ENCODE data around the gene OR10X1.

Gene OR10X1, protein sequence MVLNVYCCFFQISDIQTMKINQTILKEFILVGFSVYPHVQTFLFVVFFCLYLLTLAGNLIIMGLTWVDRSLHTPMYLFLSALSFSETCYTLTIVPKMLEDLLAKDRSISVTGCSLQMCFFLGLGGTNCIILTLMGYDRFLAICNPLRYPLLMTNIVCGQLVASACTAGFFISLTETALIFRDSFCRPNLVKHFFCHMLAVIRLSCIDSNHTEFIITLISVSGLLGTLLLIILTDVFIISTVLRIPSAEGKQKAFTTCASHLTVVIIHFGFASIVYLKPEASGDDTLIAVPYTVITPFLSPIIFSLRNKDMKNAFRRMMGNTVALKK

DNA sequence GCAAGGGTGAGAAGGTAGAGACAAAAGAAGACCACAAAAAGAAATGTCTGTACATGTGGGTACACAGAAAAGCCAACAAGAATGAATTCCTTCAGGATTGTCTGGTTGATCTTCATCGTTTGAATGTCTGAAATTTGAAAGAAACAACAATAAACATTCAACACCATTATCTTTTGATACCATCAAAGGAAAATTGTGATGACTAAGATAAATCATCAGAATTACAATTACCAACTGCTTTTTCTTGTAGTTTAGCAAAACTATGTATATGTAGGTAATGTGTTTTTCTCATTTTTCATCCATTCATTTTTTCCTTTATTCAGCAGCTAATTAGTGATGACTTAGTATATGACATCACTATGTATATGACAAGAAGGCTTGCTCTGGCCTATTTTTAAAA is at the start of gene OR10X1:
TSS of gene OR10X1 (minus strand) at position 167 of the 400 bp plus-strand sequence. CDS start at position 167, 0 bp downstream.
- DNase-seq = no peak

DNA sequence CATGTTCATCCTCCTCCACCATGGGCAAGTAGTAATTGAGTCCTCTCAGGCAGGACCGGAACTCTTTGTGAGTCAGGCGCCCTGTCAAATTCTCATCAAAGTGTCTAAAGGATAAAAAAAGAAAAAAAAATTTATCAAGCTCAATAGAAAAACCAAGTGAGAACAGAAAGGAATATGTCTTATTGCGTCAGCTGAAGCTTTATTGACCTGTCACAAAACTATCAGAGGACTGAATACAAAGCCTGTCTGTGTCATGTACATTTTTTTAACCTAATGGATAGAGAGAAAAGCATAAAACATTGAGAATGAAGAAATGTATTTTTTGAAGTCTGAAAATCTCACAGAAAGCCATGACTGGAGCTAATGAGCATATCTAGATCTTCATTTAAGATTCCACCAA is 34.1 kb upstream of the OR10X1 start:
- DNase-seq = no peak

DNA sequence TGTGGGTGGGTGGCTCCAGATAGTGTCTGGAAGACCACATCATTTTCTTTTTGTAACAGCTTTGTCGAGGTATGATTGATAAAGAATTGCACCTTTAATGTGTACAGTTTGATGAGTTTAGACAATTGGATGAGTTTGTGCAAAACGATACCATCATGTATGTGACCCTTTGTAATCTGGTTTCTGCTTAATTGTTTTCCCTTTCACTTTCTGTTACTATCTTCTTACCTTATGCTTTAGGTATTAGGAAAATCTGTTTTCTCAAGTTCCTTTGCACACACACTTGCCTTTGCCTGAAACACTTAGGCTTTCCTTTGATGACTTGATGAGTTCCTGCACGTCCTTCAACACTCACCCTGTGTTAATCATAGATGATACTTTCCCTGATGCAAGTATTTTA is 32.2 kb upstream of the OR10X1 start:
- DNase-seq = no peak

DNA sequence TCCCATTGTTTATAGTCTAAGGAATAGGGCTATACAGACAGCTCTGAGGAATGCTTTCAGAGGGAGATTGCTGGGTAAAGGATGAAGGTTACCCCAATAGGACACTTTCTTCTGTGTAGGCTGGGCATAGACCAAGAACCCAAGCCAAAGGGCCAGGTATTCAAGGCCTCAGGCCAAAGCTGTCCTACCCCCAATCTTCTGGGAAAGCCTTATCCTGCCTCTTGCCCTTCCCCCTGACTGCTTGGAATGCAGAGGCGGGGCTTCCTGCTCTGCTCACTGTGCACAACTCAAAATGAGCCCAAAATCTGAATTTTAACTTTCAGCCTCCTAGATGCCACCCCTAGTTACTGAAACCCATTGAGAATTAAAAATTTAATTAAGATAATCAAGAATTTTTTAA is 27.6 kb upstream of the OR10X1 start:
- no peak for DNase-seq

DNA sequence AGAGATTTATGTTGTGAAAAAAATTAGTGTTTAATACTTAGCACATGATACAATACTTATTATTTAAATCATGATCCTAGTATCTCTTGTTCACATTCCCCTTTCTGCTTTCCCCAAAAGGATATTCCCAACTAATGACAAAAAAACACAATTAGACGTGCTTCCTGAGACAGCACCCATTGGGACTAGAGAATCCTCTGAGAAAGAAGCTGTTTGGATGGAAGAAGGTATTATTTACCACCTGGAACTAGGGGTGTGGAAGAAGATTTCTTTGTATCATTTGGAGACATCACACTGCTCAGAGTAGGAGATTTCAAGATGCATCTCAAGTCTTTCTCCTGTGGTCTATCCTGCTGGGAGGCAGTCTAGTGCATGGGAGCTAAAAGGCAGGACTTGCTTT is 25.3 kb upstream of the OR10X1 start, which contains the start of gene OR10Z1:
TSS of gene OR10Z1 (plus strand) at position 301 of the 400 bp plus-strand sequence. CDS start 1,171 bp downstream, outside the sequence.
- no peak for DNase-seq

DNA sequence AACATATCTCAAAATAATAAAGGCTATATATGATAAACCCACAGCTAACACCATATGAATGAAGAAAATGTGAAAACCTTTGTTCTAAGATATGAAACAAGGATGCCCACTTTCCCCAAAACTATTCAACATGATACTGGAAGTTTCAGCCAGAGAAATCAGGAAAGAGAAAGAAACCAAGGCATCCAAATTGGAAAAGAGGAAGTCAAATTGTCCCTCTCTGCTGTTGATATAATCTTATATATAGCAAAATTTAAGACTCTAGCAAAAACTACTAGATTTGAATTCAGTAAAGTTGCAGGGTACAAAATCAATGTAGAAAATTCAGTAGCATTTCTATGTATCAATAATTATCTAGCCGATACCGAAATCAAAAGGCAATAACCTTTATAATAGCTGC is 21.0 kb upstream of the OR10X1 start:
- DNase-seq = no peak

DNA sequence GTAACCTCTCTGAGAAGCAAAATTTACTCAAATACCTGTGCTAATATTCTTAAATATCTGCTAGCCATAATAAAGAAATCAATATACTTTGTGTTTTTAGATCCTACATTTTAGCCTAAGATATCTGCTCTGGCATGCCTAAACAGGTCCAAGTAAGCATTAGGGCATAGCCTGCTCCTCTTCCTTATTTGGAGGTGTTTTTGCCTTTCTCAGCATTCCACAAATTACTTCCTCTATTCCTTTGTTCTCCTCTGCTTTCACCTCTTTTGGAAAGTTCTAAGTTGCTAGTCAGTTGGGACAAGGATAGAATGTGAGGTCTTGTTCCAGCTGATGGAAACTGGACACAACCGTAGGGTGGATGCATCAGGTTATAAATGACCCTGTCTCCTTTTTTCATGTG is 7.2 kb upstream of the OR10X1 start:
- DNase-seq = no peak

DNA sequence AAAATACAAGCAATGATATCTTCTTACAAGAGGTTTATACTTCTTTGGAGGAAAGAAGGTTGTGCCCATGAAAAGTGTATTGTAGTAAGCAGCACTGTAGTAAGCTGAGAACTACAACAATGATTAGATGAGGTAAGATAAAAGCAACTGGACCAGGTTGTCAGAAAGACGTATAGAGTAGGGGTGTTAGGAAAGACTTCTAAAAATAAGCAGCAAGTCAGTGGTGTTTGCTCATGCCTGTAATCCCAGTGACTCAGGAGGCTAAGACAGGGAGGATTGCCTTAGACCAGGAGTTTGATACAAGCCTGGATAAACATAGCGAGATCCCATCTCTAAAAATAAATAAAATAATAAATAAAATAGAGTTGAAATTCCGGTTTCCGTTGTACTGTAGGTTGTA is 4.3 kb upstream of the OR10X1 start:
- DNase-seq = no peak

DNA sequence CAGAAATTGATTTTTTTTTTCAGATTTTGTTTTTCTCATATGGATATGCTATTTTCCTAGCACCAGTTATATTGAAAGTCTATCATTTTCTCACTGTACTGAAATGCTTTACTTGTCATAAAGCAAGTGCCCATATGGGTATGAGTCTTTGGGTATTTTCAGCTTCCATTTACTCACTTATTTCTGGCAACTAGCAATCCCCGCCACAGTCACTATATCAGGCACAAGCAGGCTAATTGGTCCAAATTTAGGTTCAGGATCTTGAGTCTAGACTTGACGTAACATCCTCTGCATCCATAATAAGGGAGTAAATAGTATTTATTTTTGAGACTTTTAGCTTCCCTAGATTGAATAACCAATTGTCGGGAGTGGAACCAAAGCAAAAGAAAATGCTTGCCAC is 2.1 kb downstream of the OR10X1 start:
- no peak for DNase-seq

DNA sequence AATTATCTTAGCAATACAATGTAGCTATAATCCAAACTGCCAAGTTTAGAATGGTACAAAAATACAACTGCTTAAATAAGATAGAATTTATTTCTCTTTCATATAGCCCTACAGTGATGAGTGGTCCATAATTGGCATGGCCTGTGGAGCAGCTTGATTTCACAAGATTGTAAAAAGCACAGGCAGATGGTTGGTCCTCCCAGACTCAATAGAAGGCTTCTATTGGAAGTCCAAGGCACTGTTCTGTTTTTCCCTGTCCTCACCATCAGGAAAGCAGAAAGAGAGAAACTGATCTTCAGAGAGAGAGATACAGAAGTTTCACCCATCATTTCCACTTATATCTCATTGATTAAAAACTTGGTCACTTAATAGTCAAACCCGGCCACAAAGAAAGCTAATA is 7.5 kb downstream of the OR10X1 start:
- no peak for DNase-seq

DNA sequence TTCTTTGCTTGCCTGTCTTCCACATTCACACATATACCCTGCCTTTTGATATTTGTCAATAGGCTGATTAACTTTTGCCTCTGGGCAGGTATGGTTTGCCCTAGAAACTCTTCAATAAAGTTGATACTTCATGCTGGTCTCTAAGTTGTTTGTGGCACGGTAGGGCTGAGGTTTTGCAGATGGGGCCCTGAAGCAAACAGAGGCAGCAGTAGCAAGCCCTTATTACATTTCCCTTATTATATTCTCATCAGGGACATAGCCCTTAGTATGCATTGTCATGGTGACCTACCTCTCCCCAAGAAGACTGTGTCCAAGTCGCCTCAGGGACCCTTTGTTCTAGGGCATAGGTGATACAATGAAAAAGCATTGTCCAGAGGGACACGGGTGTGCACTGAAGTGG is 9.2 kb downstream of the OR10X1 start, which contains the start of gene OR6P1:
TSS of gene OR6P1 (minus strand) at position 101 of the 400 bp plus-strand sequence. CDS start 6,976 bp downstream, outside the sequence.
- no peak for DNase-seq

DNA sequence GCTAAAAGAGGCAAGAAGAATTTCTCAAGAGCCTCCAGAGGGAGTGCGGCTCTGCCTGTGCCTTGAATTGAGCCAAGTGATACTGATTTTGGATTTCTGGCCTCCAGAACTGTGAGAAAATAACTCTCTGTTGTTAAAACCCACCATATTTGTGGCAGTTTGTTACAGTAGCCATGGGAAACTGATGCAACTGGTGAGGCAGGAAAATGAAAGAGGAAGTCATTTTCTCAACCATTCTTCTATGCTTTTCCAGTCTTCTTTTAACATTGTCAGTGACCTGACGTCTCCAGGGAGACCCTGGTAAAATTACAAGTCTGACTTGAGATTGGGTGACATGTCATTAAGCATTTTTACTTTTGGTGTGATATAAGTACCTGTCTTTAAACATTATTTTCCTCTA is 15.1 kb downstream of the OR10X1 start:
- no peak for DNase-seq

DNA sequence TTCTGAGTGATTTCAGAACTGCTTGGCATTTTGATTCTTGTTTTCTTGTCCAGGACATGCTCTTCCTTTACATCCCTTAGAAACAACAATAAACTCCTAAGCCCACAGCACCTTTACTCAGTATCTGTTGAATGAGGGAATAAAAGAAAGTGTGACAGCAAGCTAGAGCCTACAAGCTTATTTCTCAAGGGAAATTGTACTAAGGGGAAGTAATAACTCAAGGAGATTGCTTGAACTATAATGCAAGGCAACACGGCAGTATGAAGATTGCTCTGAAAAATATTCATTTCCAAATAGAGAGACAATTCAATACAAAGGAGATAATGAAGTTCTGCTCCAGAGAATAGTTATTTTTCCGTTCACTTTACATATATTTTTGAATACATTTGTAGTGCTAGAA is 15.8 kb downstream of the OR10X1 start:
- DNase-seq = no peak

DNA sequence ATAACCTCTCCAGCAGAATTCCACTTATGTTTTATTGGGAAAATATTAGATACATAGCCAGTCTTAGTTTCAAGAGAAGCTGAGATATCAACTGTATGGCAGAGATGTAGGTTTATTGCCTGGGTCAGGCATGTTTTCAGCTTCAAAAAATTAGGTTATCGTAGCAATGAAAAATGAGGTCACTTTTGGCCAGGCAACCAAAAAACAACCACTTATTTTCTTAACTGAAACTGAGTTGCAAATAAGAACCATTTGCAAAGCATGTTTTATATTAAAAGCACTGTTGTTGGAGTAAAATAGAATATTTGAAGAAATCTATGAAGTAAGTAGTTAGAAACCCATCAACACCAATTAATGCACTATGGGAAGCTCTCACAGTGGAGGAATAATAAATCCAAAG is 20.0 kb downstream of the OR10X1 start:
- no peak for DNase-seq

DNA sequence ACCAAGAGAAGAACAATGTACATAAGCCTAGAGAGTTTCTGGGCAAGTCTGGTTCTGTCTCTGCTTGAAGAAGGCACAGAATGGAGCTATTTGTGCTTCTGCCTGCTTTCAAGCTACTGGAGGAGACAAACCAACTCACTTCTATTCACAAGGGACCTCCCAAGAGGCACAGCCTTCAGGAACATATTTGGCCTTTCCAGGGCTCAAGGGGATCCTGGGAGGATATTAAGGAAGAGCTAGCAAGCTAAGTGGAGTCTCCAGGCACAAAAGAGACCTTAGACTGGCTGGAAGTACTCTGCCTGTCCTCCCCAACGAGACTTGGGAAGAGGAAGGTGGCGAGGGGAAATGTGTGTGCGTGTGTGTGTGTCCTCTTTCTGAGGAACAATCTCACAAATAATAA is 25.3 kb downstream of the OR10X1 start, which contains the start of gene OR6Y1:
TSS of gene OR6Y1 (minus strand) at position 54 of the 400 bp plus-strand sequence. CDS start 6,300 bp downstream, outside the sequence.
- no peak for DNase-seq

DNA sequence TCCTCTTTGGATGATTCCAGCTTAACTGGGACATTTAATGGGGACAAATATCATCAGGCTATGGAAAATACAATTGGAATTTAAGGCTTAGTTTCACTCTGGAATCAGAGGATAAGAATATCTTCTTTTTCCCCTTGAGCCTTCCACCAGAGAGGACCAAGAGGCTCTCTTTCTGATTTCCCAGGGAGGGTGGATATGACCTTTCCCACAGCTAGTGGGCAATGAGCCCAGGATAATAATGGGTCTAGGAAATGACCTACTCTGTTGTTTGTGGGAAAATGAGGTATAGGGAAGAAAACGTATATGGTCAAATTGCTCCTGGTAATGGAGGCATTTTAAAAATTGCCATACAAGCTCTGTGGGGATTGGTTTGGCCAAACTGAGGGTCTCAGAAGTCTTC is 27.4 kb downstream of the OR10X1 start:
- no peak for DNase-seq

DNA sequence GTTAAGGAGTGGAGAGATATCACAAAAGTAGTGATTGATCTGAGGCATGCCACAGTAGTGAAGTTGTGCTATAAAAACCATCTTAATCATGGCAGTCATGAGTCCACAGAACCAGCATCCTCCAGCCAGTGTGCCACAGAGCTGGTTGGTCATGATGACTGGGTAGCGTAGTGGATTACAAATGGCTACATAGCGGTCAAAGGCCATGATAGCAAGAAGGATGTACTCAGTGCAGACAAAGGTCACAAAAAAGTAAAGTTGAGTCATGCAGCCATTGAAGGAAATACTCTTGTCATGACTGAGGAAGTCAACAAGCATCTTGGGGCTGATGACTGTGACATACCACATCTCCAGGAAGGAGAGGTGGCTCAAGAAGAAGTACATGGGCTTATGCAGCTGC is 32.2 kb downstream of the OR10X1 start:
- DNase-seq = no peak

DNA sequence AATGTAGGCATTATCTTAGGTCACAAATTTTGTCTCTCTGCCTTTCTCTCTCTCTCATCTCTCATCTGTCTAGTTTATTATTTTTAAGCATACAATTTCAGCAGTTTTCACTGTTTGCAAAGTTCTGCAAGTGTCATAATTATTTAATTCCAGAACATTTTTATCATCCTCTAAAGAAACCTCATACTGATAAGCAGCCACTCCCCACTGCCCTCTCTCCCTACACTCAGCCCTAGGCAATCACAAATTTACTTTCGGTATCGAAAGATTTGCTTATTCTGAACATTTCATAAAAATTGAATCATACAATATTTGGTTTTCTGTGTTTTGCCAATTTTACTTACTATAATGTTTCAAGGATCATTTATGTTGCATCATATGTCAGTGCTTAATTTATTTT is 42.1 kb downstream of the OR10X1 start:
- no peak for DNase-seq

DNA sequence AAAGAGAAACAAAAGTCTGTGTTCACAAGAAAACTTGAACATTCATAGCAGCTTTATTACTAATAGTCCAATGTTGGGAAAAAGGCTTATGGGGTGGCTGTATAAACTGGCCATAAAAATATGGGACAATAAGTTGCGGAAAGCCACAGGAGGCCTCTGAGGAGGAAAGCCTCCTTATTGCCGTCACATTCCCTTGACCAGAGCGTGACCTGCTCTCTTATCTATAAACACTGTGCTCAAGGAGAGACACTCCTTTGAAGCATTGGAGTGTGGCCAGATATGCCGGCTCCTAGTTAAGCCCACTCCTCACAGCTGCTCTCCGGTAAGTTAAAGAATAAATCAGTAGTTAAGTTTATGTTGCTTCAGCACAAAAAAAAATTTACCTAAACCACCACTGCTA is 45.2 kb downstream of the OR10X1 start:
- DNase-seq = no peak

Measured in NCI-H345 (cell line).